Measurements from ENCODE around the gene SLC25A24. TPM values are rescaled to one million over a fixed set of nuclear protein-coding genes. Genes with fewer than 3 reads are reported as not detected.
"Not testable (repeated sequence)": the region's sequence is repeated elsewhere in the genome, so short reads cannot be mapped to it uniquely, and the experiment has no call there.

Gene SLC25A24
- total RNA-seq, 2 donors from 2014 or later = 55.5 to 94.6 TPM

- no peak for TF ChIP-seq CTCF (IDR thresholded peaks at IDR 0.05)
- DNase-seq = no peak
- Histone ChIP-seq H3K27me3 (no peaks in the 10 kb centered on the region), H3K4me3 (no peak overlapping the region), H3K36me3 (peaks cover 2% of the 10 kb centered on the region), H3K9me3 (no peaks in the 10 kb centered on the region), H3K27ac (no peak overlapping the region), H3K4me1 (no peaks in the 10 kb centered on the region), H3K9ac (ENCODE audit: low read depth in 2 of 2, low read length in 2 of 2) (no peak overlapping the region)
- intact Hi-C loops (cut with DNase I) = no loop called here
Observed at GRCh38 chr1:108179018-108179417, 21.1 kb downstream of the SLC25A24 start.

GRCh38 chr1:108162409-108162808 lies 37.7 kb downstream of the SLC25A24 start:
- H3K27me3 ChIP-seq; H3K9ac ChIP-seq (ENCODE audit: low read depth in 2 of 2, low read length in 2 of 2); DNase-seq; intact Hi-C loops (cut with DNase I); H3K4me1 ChIP-seq; H3K36me3 ChIP-seq; H3K4me3 ChIP-seq; H3K9me3 ChIP-seq; H3K27ac ChIP-seq: not testable (repeated sequence)

GRCh38 chr1:108159951-108160350 lies 40.2 kb downstream of the SLC25A24 start:
- H3K27ac ChIP-seq; H3K36me3 ChIP-seq; H3K4me3 ChIP-seq; intact Hi-C loops (cut with DNase I); H3K9ac ChIP-seq (ENCODE audit: low read depth in 2 of 2, low read length in 2 of 2); H3K9me3 ChIP-seq; DNase-seq; H3K4me1 ChIP-seq; H3K27me3 ChIP-seq: not testable (repeated sequence)

GRCh38 chr1:108158893-108159453 lies 41.2 kb downstream of the SLC25A24 start:
- no peaks in the 10 kb centered on the region for H3K36me3 ChIP-seq

GRCh38 chr1:108154314-108154713 lies 45.8 kb downstream of the SLC25A24 start:
- Histone ChIP-seq H3K4me3 (no peak overlapping the region), H3K36me3 (no peaks in the 10 kb centered on the region), H3K4me1 (no peaks in the 10 kb centered on the region), H3K9me3 (no peaks in the 10 kb centered on the region), H3K27ac (no peak overlapping the region), H3K9ac (ENCODE audit: low read depth in 2 of 2, low read length in 2 of 2) (no peak overlapping the region), H3K27me3 (no peaks in the 10 kb centered on the region)
- DNase-seq = no peak
- TF ChIP-seq CTCF (IDR thresholded peaks at IDR 0.05) = no peak
- intact Hi-C loops (cut with DNase I) = no loop called here

More at GRCh38 chr1:108158893-108159453, 41.2 kb downstream of the SLC25A24 start:
- DNase-seq = no peak
- intact Hi-C loops (cut with DNase I) = no loop called here
- Histone ChIP-seq H3K4me3 (no peak overlapping the region), H3K27ac (no peak overlapping the region), H3K27me3 (no peaks in the 10 kb centered on the region), H3K9me3 (no peaks in the 10 kb centered on the region), H3K9ac (ENCODE audit: low read depth in 2 of 2, low read length in 2 of 2) (no peak overlapping the region), H3K4me1 (no peaks in the 10 kb centered on the region)
- TF ChIP-seq CTCF (IDR thresholded peaks at IDR 0.05) = no peak

GRCh38 chr1:108152782-108153222 lies 47.3 kb downstream of the SLC25A24 start:
- TF ChIP-seq CTCF (IDR thresholded peaks at IDR 0.05) = no peak

More at GRCh38 chr1:108152782-108153222, 47.3 kb downstream of the SLC25A24 start:
- Histone ChIP-seq H3K27ac (no peak overlapping the region), H3K27me3 (no peaks in the 10 kb centered on the region), H3K4me3 (no peak overlapping the region), H3K4me1 (no peaks in the 10 kb centered on the region), H3K9me3 (no peaks in the 10 kb centered on the region), H3K36me3 (peaks cover 4% of the 10 kb centered on the region), H3K9ac (ENCODE audit: low read depth in 2 of 2, low read length in 2 of 2) (no peak overlapping the region)
- no peak for DNase-seq
- intact Hi-C loops (cut with DNase I) = no loop called here
